ENCODE measurements around the gene EP300.

EP300 gene

DNA sequence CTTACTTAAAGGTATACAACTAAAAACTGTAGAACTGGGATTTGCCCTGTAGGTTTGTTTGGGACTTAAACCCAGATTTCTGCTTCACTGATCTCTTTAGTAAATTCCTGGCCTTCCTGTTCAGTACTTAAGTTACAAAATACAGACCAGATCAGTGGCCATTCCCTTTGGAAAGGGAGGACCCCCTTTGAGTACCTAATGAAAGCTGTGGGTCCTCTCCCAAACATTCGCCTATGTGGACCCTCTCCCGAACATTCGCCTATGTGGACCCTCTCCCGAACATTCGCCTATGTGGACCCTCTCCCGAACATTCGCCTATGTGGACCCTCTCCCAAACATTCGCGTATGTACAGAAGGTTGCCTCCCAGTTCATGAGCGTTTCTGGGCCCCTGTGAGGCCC, 123.0 kb downstream of the EP300 start:
- no peak for DNase-seq

DNA sequence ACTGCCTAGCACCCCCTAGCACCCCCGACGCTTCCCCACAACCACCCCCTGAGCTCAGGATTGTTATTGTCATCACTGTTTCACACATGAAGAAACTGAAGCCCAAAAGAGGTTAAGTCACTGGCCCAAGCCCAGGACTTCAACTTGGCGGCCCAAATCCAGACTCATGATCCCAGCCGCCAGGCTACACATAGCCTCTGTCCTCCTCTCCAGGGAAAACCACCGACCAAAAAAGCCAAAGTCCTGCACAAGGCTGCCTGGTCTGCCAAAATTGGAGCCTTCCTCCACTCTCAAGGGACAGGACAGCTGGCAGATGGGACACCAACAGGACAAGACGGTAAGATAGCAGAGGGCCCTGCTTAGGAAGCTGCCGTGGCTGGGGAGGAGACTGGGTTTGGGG, 123.5 kb downstream of the EP300 start:
- DNase-seq, result no peak

- no peak for DNase-seq
These were observed 124.6 kb downstream of the EP300 start for GRCh38 chr22:41216984-41217383.

GRCh38 chr22:41217553-41218157, 125.3 kb downstream of the EP300 start:
- peak; percentile 100 for DNase-seq

- DNase-seq, result no peak
These were observed 130.6 kb downstream of the EP300 start for GRCh38 chr22:41222846-41223507.

GRCh38 chr22:41223535-41223934, 131.1 kb downstream of the EP300 start:
- DNase-seq, result no peak

GRCh38 chr22:41226723-41227655, 134.6 kb downstream of the EP300 start:
- peak; percentile 18 for DNase-seq

DNA sequence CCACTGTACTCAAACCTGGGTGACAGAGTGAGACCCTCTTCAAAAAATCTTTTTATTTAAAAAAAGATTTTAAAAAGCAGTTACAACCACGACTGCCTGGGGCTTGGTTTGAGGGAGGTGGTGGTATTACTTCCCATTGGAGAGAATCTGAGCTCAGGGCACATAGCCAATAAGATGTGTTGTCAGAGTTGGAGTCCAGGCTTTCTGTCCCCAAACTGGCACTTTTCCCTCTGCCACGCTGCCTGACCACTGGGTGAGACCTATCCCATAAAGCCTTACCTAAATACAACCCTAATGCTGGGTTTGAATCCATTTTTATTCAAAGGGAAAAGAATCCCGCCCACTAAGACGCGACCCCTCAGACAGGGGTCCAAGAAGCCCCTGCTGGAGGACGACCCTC, 136.8 kb downstream of the EP300 start:
- no peak for DNase-seq
